ENCODE data around the gene USP43. TPM values are rescaled to one million over a fixed set of nuclear protein-coding genes. Genes with fewer than 3 reads are reported as not detected.
"Not testable (repeated sequence)": the region's sequence is repeated elsewhere in the genome, so short reads cannot be mapped to it uniquely, and the experiment has no call there.

The USP43 gene
- total and polyA plus RNA-seq, 3 experiments from 2014 or later = 0.22 to 0.31 (median 0.24) TPM

DNA sequence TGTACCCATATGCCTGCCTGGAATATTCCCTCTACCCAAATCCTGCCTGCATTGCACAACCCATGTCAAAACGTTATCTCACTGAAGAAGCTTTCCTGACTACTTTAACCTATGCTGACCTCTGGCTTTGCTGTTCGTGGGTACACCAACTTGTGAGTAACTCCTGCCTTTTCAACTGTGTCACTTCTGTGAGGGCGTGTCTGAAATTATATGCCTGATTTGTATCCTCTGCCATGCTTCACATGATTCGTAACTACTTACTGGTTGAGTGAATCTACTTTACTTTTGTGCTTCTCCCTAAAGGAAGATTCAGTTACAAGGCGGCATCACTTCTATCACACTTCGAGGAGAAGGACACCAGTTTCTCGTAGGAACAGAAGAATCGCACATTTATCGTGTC is 33.3 kb upstream of the USP43 start:
- DNase-seq = no peak
- no peak overlapping the region for H3K27ac ChIP-seq (ENCODE audit: low read depth, low read length)
- no peaks in the 10 kb centered on the region for H3K36me3 ChIP-seq (ENCODE audit: insufficient read depth, low read length)
- H3K4me3 ChIP-seq (ENCODE audit: low read length) = no peak overlapping the region
- no peaks in the 10 kb centered on the region for H3K9me3 ChIP-seq (ENCODE audit: low read length)
- Mint-ChIP-seq H3K4me3 (no peak overlapping the region), H3K36me3 (no peaks in the 10 kb centered on the region), H3K27me3 (peaks cover 8 to 14% of the 10 kb centered on the region in 2 donors), H3K27ac (no peak overlapping the region), H3K4me1 (no peaks in the 10 kb centered on the region), H3K9me3 (no peaks in the 10 kb centered on the region)
- ChIA-PET CTCF (no interaction called here), POLR2A (no interaction called here)
- H3K4me1 ChIP-seq (ENCODE audit: insufficient read depth, low read length) = no peaks in the 10 kb centered on the region
- no peaks in the 10 kb centered on the region for H3K27me3 ChIP-seq (ENCODE audit: insufficient read depth, low read length, poor library complexity, severe bottlenecking)

- ChIA-PET CTCF (no interaction called here), POLR2A (no interaction called here)
- no peaks in the 10 kb centered on the region for H3K9me3 ChIP-seq (ENCODE audit: low read length)
- H3K27ac Mint-ChIP-seq = no peak overlapping the region
- no peaks in the 10 kb centered on the region for H3K4me1 Mint-ChIP-seq
- H3K27me3 Mint-ChIP-seq = peaks cover 4 to 14% of the 10 kb centered on the region in 2 donors
- no peak overlapping the region for H3K4me3 ChIP-seq (ENCODE audit: low read length)
- H3K36me3 ChIP-seq (ENCODE audit: insufficient read depth, low read length) = no peaks in the 10 kb centered on the region
- no peak for DNase-seq
- H3K4me3 Mint-ChIP-seq = no peak overlapping the region
- no peaks in the 10 kb centered on the region for H3K9me3 Mint-ChIP-seq
- no peaks in the 10 kb centered on the region for H3K36me3 Mint-ChIP-seq
- no peaks in the 10 kb centered on the region for H3K27me3 ChIP-seq (ENCODE audit: insufficient read depth, low read length, poor library complexity, severe bottlenecking)
- no peaks in the 10 kb centered on the region for H3K4me1 ChIP-seq (ENCODE audit: insufficient read depth, low read length)
- no peak overlapping the region for H3K27ac ChIP-seq (ENCODE audit: low read depth, low read length)
Measured at GRCh38 chr17:9615486-9615885, 29.8 kb upstream of the USP43 start.

DNA sequence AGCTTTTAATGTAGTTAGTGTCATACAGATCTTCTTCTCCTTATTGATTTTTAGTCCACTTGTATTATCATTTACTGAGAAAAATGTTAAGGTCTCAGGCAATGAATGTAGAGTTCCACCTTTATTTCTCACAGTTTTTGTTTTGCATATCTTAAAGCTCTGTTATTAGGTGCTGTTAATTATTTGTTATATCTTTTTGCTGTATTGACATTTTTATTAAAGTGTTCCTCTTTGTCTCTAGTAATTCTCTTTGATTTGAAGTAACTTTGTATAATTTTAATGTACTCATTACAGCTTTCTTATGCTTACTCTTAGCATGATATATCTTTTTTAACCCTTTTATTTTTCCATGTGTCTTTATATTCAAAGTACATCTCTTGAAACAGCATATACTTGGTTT is 22.4 kb upstream of the USP43 start:
- Histone ChIP-seq H3K27me3 (ENCODE audit: insufficient read depth, low read length, poor library complexity, severe bottlenecking) (no peaks in the 10 kb centered on the region), H3K4me3 (ENCODE audit: low read length) (no peak overlapping the region), H3K27ac (ENCODE audit: low read depth, low read length) (no peak overlapping the region), H3K4me1 (ENCODE audit: insufficient read depth, low read length) (no peaks in the 10 kb centered on the region), H3K36me3 (ENCODE audit: insufficient read depth, low read length) (no peaks in the 10 kb centered on the region), H3K9me3 (ENCODE audit: low read length) (no peaks in the 10 kb centered on the region)
- CTCF ChIA-PET = no interaction called here
- no peak overlapping the region for H3K4me3 Mint-ChIP-seq
- POLR2A ChIA-PET = no interaction called here
- DNase-seq = no peak
- H3K27me3 Mint-ChIP-seq = peaks cover 0 to 3% of the 10 kb centered on the region in 2 donors
- H3K27ac Mint-ChIP-seq = no peak overlapping the region
- peaks cover 33 to 35% (median 34%) of the 10 kb centered on the region in 5 donors for H3K9me3 Mint-ChIP-seq
- H3K4me1 Mint-ChIP-seq = no peaks in the 10 kb centered on the region
- peaks cover 0 to 12% (median 0%) of the 10 kb centered on the region in 3 donors for H3K36me3 Mint-ChIP-seq

DNA sequence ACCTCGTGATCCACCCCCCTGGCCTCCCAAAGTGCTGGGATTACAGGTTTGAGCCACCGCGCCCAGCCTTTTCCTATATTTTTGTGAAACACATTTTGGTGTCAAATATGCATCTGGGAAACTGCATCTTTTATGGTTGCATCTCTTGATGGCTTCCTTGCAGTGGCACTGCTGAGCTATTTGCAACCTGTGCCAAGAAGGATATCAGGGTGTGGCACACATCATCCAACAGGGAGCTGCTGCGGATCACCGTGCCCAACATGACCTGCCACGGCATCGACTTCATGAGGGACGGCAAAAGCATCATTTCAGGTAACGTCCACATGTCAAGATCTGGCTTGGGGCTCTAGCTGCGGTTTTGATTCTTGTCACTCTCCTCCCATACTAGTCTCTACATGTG is 16.8 kb upstream of the USP43 start:
- Histone ChIP-seq H3K27ac (ENCODE audit: low read depth, low read length) (no peak overlapping the region), H3K4me1 (ENCODE audit: insufficient read depth, low read length) (no peaks in the 10 kb centered on the region), H3K27me3 (ENCODE audit: insufficient read depth, low read length, poor library complexity, severe bottlenecking) (no peaks in the 10 kb centered on the region), H3K4me3 (ENCODE audit: low read length) (no peak overlapping the region), H3K36me3 (ENCODE audit: insufficient read depth, low read length) (no peaks in the 10 kb centered on the region), H3K9me3 (ENCODE audit: low read length) (no peaks in the 10 kb centered on the region)
- CTCF ChIA-PET = no interaction called here
- POLR2A ChIA-PET = no interaction called here
- DNase-seq = no peak
- Mint-ChIP-seq H3K9me3 (peaks cover 16 to 21% (median 19%) of the 10 kb centered on the region in 5 donors), H3K27me3 (peaks cover 8 to 29% of the 10 kb centered on the region in 2 donors), H3K4me1 (no peaks in the 10 kb centered on the region), H3K27ac (no peak overlapping the region), H3K36me3 (peaks cover 0 to 1% (median 0%) of the 10 kb centered on the region in 3 donors), H3K4me3 (no peak overlapping the region)

DNA sequence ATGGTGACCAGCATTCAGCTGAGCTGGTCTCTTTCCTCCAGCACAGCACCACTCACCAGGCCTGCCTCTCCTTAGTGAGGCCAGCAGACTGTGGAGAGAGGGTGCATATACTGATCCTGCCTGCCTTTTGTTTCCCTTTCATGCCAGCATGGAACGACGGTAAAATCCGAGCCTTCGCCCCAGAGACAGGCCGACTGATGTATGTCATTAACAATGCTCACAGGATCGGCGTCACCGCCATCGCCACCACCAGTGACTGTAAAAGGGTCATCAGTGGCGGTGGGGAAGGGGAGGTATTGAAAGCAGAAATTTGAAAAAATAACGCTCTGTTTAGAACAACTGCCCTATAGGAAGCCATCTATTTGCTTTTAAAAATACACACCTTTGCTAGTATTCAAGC is 12.6 kb upstream of the USP43 start:
- Mint-ChIP-seq H3K27ac (no peak overlapping the region), H3K9me3 (no peaks in the 10 kb centered on the region), H3K36me3 (no peaks in the 10 kb centered on the region), H3K27me3 (peaks cover 13 to 51% of the 10 kb centered on the region in 2 donors), H3K4me3 (no peak overlapping the region), H3K4me1 (no peaks in the 10 kb centered on the region)
- Histone ChIP-seq H3K4me1 (ENCODE audit: insufficient read depth, low read length) (no peaks in the 10 kb centered on the region), H3K9me3 (ENCODE audit: low read length) (no peaks in the 10 kb centered on the region), H3K4me3 (ENCODE audit: low read length) (no peak overlapping the region), H3K36me3 (ENCODE audit: insufficient read depth, low read length) (no peaks in the 10 kb centered on the region), H3K27ac (ENCODE audit: low read depth, low read length) (no peak overlapping the region), H3K27me3 (ENCODE audit: insufficient read depth, low read length, poor library complexity, severe bottlenecking) (no peaks in the 10 kb centered on the region)
- ChIA-PET POLR2A (no interaction called here), CTCF (no interaction called here)
- DNase-seq = no peak

- Histone ChIP-seq H3K4me3 (ENCODE audit: low read length) (no peak overlapping the region), H3K4me1 (ENCODE audit: insufficient read depth, low read length) (no peaks in the 10 kb centered on the region), H3K27ac (ENCODE audit: low read depth, low read length) (no peak overlapping the region), H3K36me3 (ENCODE audit: insufficient read depth, low read length) (no peaks in the 10 kb centered on the region), H3K27me3 (ENCODE audit: insufficient read depth, low read length, poor library complexity, severe bottlenecking) (no peaks in the 10 kb centered on the region), H3K9me3 (ENCODE audit: low read length) (no peaks in the 10 kb centered on the region)
- ChIA-PET CTCF (no interaction called here), POLR2A (no interaction called here)
- peaks cover 14 to 53% of the 10 kb centered on the region in 2 donors for H3K27me3 Mint-ChIP-seq
- H3K36me3 Mint-ChIP-seq = no peaks in the 10 kb centered on the region
- no peaks in the 10 kb centered on the region for H3K9me3 Mint-ChIP-seq
- H3K4me1 Mint-ChIP-seq = no peaks in the 10 kb centered on the region
- H3K4me3 Mint-ChIP-seq = no peak overlapping the region
- no peak for DNase-seq
- H3K27ac Mint-ChIP-seq = no peak overlapping the region
Measured at GRCh38 chr17:9635340-9635739, 10.0 kb upstream of the USP43 start.

GRCh38 chr17:9636501-9636900 is 8.8 kb upstream of the USP43 start:
- no peak overlapping the region for H3K27ac Mint-ChIP-seq
- no peak overlapping the region for H3K4me3 ChIP-seq (ENCODE audit: low read length)
- H3K27ac ChIP-seq (ENCODE audit: low read depth, low read length) = no peak overlapping the region
- no peaks in the 10 kb centered on the region for H3K9me3 ChIP-seq (ENCODE audit: low read length)
- no peaks in the 10 kb centered on the region for H3K27me3 ChIP-seq (ENCODE audit: insufficient read depth, low read length, poor library complexity, severe bottlenecking)
- no peaks in the 10 kb centered on the region for H3K4me1 Mint-ChIP-seq
- no peaks in the 10 kb centered on the region for H3K4me1 ChIP-seq (ENCODE audit: insufficient read depth, low read length)
- H3K9me3 Mint-ChIP-seq = no peaks in the 10 kb centered on the region
- no peaks in the 10 kb centered on the region for H3K36me3 Mint-ChIP-seq
- no peak for DNase-seq
- H3K4me3 Mint-ChIP-seq = no peak overlapping the region
- H3K27me3 Mint-ChIP-seq = peaks cover 15 to 49% of the 10 kb centered on the region in 2 donors
- no peaks in the 10 kb centered on the region for H3K36me3 ChIP-seq (ENCODE audit: insufficient read depth, low read length)
- CTCF ChIA-PET = no interaction called here
- POLR2A ChIA-PET = no interaction called here

- CTCF ChIA-PET; H3K27ac ChIP-seq (ENCODE audit: low read depth, low read length); H3K9me3 ChIP-seq (ENCODE audit: low read length); H3K9me3 Mint-ChIP-seq; H3K36me3 Mint-ChIP-seq; H3K36me3 ChIP-seq (ENCODE audit: insufficient read depth, low read length); H3K4me3 Mint-ChIP-seq; DNase-seq; H3K4me1 ChIP-seq (ENCODE audit: insufficient read depth, low read length); H3K27me3 ChIP-seq (ENCODE audit: insufficient read depth, low read length, poor library complexity, severe bottlenecking); H3K4me3 ChIP-seq (ENCODE audit: low read length); POLR2A ChIA-PET: not testable (repeated sequence)
- Mint-ChIP-seq H3K27me3 (peaks cover 14 to 57% of the 10 kb centered on the region in 2 donors), H3K4me1 (peaks cover 3 to 14% (median 5%) of the 10 kb centered on the region in 3 donors), H3K27ac (peak overlapping the region in 1 of 8 donors; percentile 7)
Measured at GRCh38 chr17:9640388-9640787, 4.9 kb upstream of the USP43 start.

DNA sequence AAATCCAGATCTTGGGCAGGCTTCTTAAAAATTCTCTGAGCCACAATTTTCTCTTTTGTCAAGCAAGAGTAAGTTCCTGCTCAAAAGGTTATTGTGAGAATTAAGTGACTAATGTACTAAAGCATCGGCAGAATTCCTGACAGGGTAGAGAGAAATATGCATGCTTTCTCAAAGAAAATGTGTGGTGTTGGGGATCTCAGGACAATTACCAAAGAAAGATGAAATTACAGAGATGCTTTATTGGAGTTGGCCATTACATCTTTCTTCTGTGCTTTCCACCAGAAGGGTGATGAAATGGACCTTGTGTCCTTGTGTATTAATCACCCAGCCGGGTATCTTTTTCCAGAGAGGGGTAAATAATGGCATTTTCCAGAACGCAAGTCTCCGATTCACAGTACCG is 1.7 kb upstream of the USP43 start:
- Mint-ChIP-seq H3K27me3 (peaks cover 27 to 64% of the 10 kb centered on the region in 2 donors), H3K27ac (no peak overlapping the region)

More for the DNA sequence above, 1.7 kb upstream of the USP43 start:
- H3K4me1 ChIP-seq (ENCODE audit: insufficient read depth, low read length) = peaks cover 7% of the 10 kb centered on the region
- POLR2A ChIA-PET = no interaction called here
- H3K4me3 ChIP-seq (ENCODE audit: low read length) = no peak overlapping the region
- H3K4me1 Mint-ChIP-seq = peaks cover 11 to 21% (median 13%) of the 10 kb centered on the region in 3 donors
- CTCF ChIA-PET = no interaction called here
- peak overlapping the region; percentile 0 to 77 (median 45) for H3K4me3 Mint-ChIP-seq
- H3K36me3 ChIP-seq (ENCODE audit: insufficient read depth, low read length) = no peaks in the 10 kb centered on the region
- peaks cover 13% of the 10 kb centered on the region for H3K27me3 ChIP-seq (ENCODE audit: insufficient read depth, low read length, poor library complexity, severe bottlenecking)
- H3K9me3 ChIP-seq (ENCODE audit: low read length) = no peaks in the 10 kb centered on the region
- H3K36me3 Mint-ChIP-seq = no peaks in the 10 kb centered on the region
- H3K9me3 Mint-ChIP-seq = no peaks in the 10 kb centered on the region
- no peak overlapping the region for H3K27ac ChIP-seq (ENCODE audit: low read depth, low read length)
- DNase-seq = no peak
